GM19372 (cell line): Measurements from ENCODE around the gene R3HCC1L.
A peak's percentile ranks its signal among the peaks of the same experiment; 100 is the strongest.
"Not testable (repeated sequence)": the region's sequence is repeated elsewhere in the genome, so short reads cannot be mapped to it uniquely, and the experiment has no call there.

Source experiments
- ATAC-seq: cut with Tn5 transposase; IDR thresholded peaks from one replicate; pipeline ENCODE4 v1.9.1; 2021; ENCODE audit warnings: mild to moderate bottlenecking, low read depth, moderate library complexity; ENCODE audit not compliant: unreplicated experiment

The R3HCC1L gene

GRCh38 chr10:98170249-98171117 lies 36.0 kb downstream of the R3HCC1L start:
- peak; percentile 46 for ATAC-seq

DNA sequence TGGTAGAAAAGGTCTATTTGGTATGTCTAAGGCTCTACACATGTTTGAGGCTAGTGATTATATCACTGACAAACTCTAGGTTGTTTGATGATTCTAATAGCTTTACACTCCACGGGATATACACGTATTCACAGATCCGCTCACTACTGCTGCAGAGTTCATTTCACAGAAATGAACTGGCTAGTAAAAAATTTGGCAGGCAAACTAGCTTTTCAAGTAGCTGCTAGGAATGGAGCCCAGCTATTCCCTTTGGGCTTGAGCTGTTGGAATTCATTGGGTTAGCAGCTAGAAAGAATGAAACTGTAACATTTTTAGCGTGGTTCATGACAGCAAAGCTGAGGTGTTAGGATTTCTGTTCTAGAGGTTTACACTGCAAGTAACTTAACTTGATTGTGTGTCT lies 37.6 kb downstream of the R3HCC1L start:
- no peak for ATAC-seq

DNA sequence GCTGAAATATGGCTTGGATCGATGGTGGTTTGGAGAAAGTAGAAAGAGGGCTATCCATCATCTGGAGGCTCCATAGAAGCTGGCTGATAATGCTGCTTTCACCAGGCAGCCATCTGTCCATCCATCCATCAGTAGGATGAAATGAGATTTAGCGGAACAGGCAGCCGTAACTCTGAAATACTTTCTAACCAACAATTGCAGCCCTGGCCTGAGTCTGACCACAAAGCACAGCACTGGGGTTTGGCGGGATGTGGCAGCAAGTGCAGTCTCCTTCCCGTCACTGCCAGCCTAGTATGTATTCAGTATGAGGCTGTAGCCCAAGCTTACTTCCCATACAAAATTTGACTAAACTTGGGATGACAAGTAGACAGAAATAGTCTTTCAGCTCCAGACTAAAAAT lies 38.0 kb downstream of the R3HCC1L start:
- ATAC-seq: no peak

DNA sequence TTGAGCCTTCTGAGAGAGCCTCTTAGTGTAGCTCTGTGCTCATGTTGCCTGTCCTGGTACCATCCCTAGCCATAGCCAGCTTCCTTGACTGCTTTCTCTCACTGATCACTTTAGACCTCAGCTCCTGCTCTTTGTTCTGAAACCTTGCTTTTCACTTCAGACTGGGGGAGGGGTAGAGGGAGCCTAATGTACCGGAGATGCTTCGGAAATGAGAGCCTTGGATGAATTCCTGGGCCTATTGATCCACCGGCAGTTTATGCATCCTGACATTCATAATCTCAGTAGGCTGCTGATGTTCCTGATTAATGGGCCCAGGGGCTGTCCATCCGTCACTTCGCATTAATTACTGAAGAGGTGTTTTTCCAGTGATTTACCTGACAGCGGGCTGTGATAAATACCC lies 38.8 kb downstream of the R3HCC1L start:
- no peak for ATAC-seq

DNA sequence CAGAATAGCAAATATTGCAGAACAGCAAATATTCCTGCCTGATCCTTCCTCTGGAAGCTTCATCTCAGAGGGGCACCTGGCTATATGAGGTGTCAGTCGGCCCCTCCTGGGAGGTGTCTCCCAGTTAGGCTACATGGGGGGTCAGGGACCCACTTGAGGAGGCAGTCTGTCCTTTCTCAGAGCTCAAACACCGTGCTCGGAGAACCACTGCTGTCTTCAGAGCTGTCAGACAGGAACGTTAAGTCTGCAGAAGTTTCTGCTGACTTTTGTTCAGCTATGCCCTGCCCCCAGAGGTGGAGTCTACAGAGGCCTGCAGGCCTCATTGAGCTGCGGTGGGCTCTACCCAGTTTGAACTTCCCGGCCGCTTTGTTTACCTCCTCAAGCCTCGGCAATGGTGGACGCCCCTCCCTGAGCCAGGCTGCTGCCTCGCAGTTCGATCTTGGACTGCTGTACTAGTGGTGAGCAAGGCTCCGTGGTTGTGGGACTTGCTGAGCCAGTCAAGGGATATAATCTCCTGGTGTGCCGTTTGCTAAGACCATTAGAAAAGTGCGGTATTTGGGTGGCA lies 48.0 kb downstream of the R3HCC1L start:
- ATAC-seq: not testable (repeated sequence)

- ATAC-seq: no peak
Observed at GRCh38 chr10:98186681-98187080, 52.2 kb downstream of the R3HCC1L start.

DNA sequence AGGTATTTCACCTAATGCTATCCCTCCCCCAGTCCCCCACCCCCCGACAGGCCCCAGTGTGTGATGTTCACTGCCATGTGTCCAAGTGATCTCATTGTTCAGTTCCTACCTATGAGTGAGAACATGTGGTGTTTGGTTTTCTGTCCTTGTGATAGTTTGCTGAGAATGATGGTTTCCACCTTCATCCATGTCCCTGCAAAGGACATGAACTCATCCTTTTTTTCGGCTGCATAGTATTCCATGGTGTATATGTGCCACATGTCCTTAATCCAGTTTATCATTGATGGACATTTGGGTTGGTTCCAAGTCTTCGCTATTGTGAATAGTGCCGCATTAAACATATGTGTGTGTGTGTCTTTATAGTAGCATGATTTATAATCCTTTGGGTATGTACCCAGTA lies 56.3 kb downstream of the R3HCC1L start:
- not testable (repeated sequence) for ATAC-seq

DNA sequence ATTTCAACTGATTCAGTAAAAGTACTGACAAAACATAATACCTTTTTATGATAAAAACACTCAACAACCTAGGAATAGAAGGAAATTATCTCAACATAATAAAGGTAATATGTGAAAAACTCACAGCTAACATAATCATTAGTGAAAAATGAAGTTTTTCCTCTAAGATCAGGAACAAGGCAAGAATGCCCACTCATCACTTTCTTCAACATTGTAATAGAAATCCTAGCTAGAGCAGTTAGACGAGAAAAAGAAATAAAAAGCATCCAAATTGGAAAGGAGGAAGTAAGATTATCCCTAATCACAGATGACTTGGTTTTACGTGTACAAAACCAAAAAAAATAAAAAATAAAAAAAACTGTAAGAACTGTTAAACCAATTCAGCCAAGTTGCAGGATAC lies 58.6 kb downstream of the R3HCC1L start:
- ATAC-seq: no peak

- ATAC-seq: no peak
Observed at GRCh38 chr10:98194633-98195032, 60.2 kb downstream of the R3HCC1L start.

- no peak for ATAC-seq
Observed at GRCh38 chr10:98195120-98195519, 60.7 kb downstream of the R3HCC1L start.

GRCh38 chr10:98196985-98197384 lies 62.5 kb downstream of the R3HCC1L start:
- ATAC-seq: no peak

- ATAC-seq: no peak
Observed at GRCh38 chr10:98201760-98202159, 67.3 kb downstream of the R3HCC1L start.

DNA sequence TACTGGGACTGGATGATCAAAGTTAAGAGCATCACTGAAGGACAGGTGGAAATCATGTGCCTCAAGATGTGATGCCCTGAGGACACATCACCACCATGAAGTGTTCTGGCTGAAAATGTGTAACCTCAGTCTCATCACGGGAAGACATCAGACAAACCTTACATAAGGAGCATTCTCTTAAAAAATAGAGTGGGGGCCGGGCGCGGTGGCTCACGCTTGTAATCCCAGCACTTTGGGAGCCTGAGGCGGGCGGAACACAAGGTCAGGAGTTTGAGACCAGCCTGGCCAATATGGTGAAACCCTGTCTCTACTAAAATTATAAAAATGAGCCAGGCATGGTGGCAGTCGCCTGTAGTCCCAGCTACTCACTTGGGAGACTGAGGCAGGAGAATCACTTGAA lies 67.9 kb downstream of the R3HCC1L start:
- no peak for ATAC-seq

- no peak for ATAC-seq
Observed at GRCh38 chr10:98205351-98205750, 70.9 kb downstream of the R3HCC1L start.

DNA sequence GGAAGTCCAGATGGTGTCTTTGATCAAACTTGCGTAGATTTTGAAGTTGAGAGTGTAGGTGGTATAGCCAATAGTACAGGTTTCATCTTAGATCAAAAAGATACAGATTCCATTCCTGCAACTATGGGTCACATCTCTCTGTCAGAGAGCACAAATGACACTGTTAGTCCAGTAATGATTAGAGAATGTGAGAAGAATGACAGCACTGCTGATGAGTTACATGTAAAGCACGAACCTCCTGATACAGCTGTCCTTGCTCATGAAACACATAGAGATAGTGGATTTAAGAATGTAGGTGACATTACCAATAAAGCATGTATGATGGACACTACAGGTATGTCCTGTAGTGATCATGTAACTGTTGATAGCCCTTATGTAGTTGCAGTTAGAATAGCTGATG lies 74.5 kb downstream of the R3HCC1L start:
- ATAC-seq: no peak

DNA sequence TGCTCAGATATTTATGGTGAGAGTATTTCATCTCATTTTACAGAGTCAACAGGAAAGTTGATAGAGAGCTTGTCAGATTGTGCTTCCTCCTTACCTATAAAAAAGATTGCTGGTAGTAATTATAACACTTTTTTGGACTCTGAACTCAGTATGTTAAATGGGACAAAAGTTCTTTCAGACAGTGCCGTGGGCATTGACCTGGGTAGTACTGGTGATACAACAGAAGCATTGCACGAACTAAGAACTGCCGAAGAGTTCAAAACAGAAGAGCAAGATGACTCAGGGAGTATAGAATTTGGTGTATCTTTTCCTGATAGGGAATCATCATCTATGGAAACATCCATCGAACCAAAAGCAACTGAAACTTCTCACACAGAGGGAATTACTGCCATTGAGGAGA lies 75.0 kb downstream of the R3HCC1L start:
- ATAC-seq: no peak

GRCh38 chr10:98212196-98212595 lies 77.7 kb downstream of the R3HCC1L start:
- ATAC-seq: no peak

DNA sequence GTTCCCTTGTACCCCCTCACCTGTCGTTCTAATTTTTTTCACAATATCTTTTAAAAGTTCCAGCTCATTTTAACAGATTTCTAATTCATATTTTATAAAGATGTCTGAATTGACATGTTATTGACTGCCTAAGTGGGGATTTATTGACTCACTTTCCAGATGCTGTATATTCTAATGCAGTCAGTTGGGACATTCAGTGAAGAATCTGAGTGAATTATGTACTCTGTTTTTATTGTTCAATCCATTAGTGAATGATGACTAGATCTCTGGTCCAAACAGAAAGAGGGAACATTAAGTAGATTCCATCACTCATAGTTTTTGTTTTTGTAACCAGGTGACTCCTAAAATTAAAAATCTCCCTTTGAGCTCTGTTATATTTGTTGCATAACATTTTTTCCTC lies 79.3 kb downstream of the R3HCC1L start:
- ATAC-seq: no peak

DNA sequence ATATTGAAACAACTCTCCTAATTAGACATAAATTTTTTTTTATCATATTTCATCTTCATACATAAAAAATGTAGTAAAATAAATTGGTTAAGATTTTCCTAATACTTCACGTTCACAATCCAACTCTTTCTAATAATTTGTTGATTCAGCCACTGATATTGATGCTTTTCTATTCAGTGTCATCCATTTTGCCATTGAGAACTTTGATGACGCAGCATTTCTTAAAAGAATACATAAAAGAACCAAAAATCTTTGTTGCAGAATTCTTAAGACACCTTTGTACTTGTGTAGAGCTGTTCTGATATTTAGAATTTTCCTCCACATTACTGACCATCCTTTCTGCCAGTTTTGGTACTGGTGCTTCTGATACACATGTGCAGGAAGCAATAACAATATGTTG lies 80.9 kb downstream of the R3HCC1L start:
- no peak for ATAC-seq

DNA sequence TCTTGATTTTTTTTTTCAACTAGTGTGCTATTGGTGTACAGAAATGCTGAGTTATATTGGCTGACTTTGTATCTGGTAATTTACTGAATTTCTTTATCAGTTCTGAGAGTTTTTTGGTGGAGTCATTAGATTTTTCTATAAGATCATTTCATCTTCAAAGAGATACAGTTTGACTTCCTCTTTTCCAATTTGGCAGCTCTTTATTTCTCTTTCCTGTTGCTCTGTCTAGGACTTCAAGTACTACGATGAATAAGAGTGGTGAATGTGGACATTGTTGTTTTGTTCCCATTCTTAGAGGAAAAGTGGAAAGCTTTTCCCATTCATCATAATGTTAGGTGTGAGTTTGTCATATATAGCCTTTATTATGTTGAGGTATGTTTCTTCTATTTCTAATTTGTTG lies 83.3 kb downstream of the R3HCC1L start:
- ATAC-seq: no peak

- no peak for ATAC-seq
Observed at GRCh38 chr10:98223874-98224273, 89.4 kb downstream of the R3HCC1L start.

GRCh38 chr10:98224509-98224908 lies 90.1 kb downstream of the R3HCC1L start:
- ATAC-seq: no peak
